K562 treated with DMSO at 1 percent for 4 hours (cell line): ENCODE results near the gene CPXCR1. TPM values are rescaled to one million over a fixed set of nuclear protein-coding genes. Genes with fewer than 3 reads are reported as not detected.

Source experiments
- total RNA-seq: library from RNA; unstranded; fragments of 300-600 nt; gene quantifications from 2 replicates; pipeline ENCODE4 v1.2.3, GENCODE V29; 2022; ENCODE audit not compliant: insufficient read depth

CPXCR1 gene
- not detected in 2 replicates for total RNA-seq

DNA sequence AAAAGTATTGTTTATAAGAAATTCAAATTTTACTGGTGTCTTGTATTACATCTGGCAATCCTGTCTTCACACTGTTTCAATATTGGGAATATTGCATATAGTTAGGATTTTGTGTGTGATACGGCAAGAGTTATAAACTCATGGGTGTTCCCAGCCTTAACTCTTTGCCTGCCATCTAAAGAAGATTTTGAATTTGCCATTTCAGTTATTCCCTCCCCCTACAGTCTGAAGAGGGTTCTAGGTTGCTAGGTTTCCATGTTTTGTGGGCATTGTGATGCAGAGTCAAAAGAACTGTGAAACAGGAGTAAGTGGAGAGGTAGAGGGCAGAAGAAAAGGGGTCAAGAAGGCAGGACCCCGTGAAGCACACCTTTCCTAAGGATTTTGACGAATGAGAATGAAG lies at the start of gene CPXCR1:
TSS of gene CPXCR1 (plus strand) at position 301 of the 400 bp plus-strand sequence. CDS start 6,190 bp downstream, outside the sequence.

